GM21515 (cell line): Measurements from ENCODE around the gene PARVA.
"Not testable (repeated sequence)": the region's sequence is repeated elsewhere in the genome, so short reads cannot be mapped to it uniquely, and the experiment has no call there.

Source experiments
- ATAC-seq: cut with Tn5 transposase; IDR thresholded peaks from one replicate; pipeline ENCODE4 v1.9.1; 2021; ENCODE audit not compliant: unreplicated experiment

The PARVA gene

DNA sequence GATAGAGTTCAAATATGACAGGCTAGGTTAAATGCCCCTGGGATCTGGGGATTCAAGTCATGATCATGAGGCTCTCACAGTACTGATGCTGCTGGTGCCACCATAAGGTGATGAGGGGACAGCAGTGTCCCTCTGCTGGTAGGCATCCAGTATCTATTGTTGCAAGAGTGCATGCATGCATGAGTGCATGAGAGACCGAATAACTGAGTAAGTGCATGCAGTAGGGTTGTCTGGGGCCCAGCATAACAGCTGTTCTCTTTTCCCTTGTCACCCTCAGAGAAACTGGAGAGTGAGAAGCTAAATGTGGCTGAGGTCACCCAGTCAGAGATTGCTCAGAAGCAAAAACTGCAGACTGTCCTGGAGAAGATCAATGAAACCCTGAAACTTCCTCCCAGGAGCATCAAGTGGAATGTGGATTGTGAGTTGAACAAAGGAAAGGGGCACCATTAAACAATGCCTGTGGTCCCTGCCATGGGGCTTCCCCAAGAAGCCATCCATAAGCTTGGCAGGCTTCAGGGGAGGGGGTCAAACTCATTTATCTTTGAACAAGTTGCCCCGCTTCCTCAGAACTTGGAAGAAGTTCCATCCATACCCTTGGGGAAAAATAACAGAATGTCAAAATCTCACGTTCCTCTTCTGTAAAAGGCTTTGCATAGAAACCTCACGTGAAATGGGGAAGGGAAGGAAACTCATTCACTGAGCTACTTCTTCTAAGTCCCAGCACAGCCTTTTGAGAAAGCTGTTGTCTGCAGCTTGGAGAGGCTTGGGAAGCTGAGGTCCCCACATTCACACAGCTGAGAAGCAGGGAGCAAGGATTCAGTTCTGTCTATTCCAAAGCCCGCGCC, 119.0 kb downstream of the PARVA start:
- no peak for ATAC-seq

DNA sequence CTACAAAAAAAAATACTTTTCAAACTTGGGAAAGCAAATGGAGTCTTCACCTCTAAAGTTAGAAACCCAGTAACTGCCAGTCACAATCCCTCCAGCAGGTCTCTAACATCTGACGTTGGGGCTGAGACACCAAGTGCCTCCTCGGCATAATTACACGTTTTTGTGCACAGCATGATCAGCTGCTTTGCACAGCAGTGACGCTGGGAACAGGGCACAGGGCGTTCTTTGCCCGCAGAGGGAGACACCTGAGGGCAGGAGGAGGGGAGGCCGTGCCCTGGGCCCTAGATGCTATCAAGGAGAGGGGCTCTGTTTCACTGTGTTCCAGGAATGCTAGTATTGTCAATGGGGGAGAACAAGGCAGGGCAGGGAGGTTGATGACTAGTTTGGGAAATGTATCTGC, 120.1 kb downstream of the PARVA start:
- no peak for ATAC-seq

DNA sequence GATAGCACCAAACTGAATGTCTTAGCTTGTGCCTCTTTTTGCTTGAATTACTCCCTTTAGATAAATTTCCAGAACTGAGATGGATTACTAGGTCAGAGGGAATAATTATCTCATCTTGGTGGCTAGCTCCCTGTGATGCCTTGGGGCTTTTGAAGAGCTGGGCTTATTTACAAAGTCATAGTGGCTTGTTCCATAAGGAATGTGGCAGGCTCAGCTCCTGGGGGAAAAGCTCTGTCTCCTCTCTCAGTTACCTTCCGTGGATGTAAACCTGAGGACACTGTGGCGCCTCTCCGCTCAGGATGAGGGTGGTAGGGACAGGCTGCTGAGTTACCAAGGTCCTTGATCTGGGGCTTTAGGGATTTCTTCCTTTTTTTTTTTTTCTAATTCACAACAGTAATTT, 121.7 kb downstream of the PARVA start:
- ATAC-seq = no peak

DNA sequence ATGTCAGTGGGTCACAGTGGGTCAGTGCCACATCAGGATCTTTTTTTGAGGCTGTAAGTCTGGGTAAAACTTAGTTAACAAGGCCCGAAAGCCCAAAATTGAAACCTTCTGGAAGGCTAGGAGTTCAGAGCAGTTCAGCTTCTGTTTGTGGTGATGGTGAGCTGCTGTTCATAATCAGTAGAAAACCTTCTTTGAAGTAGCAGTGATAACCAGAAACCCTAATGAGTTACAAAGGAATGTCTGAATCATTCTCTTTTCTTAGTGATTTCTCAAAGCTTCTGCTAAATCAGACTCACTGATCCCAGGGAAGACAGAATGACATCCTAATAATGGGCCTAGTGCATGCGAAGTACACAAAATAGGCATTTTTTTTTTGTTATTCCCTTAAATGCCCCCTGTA, 124.7 kb downstream of the PARVA start:
- ATAC-seq = no peak

- no peak for ATAC-seq
Measured at GRCh38 chr11:12503039-12503484, 125.7 kb downstream of the PARVA start.

DNA sequence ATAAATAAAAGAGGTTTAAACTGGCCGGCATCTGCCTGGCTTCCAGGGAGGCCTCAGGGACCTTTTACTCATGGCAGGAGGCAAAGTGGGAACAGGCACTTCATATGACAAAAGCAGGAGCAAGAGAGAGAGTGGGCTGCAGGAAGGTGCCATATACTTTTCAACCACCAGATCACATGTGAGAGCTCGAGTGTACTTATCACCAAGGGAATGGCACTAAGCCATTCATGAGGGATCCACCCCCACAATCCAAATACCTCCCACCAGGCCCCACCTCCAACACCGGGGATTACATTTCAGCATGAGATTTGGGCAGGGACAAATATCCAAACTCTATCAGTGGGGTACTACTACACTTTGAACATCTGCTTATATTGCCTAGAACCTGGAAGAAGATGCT, 126.5 kb downstream of the PARVA start:
- ATAC-seq = no peak

DNA sequence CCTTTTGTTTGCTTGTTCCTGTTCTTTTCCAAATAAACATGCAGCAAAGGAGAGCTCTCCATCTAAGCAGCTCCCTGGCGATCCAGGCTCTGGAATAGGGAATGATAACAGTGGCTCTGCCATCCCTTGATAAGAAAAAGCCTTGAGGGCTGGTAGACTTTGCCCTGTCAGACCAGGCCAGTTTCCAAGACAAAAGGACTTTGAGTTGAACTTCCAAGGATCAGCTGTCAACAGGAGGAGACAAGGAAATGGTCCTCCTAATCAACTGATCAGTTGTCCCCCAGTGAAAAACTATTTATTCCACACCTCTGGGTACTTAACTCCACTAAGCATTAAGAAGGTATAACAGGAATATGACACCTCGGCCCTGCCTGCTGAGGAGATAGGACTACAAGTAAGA, 127.8 kb downstream of the PARVA start:
- no peak for ATAC-seq

- no peak for ATAC-seq
Measured at GRCh38 chr11:12506404-12506921, 129.1 kb downstream of the PARVA start.

DNA sequence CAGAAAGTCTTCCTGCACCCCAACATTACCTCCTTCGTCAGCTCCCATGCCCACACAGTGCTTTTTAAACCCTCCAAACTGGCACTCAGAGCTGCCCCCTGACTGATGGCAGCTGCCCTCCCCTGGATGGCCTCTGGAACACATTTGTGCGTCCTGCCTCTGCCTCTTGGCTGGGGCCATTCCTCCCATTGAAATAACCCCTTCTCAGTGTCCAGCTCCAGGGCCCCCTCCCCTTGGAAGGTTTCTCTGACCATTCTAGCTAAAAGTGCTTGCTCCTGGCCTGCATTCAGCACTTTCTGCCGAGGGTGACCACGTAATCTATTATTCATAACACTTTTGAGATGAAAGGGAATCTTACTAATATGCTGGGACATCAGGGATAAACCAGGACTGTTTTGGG, 130.0 kb downstream of the PARVA start:
- no peak for ATAC-seq

GRCh38 chr11:12508151-12508751, 130.9 kb downstream of the PARVA start:
- no peak for ATAC-seq

DNA sequence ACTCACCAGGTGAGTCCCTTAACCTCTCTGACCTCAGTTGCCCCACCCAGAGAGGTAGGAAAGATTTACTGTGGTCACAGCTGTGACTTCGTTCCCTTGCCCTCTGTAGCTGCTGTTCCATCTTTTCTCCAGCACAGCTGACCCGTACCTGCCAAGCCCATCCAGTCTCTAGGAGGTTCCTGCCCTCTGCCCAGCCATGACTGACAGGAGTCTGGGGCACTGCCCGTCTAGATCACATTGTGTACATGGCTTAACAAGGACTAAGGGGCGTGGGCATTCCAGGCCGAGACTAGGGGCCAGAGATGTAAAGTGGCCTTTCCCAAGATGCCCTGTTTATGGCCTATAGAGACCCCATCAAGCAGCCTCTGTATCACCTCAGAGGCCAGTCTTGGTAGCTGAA, 132.0 kb downstream of the PARVA start:
- no peak for ATAC-seq

DNA sequence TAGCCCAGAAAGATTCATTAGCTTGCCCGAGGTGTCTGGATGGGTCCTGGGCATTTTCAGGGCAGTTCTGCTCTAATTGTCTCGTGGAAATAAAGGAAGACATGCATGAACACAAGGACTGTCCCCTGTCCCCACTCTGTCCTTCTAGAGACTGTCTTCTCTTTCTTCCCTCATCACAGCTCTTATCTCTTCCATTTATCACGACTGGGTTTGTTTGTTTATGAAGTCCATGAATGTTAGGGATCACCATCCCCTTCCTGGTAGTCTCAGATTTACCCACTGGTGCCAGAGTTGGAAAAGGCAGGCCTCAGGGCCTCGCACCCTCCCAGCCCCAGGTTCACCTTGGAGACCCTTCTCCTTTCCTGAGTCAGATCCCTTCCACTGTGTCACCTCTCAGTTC, 134.8 kb downstream of the PARVA start:
- ATAC-seq = no peak

GRCh38 chr11:12512826-12513395, 135.5 kb downstream of the PARVA start:
- ATAC-seq = no peak

DNA sequence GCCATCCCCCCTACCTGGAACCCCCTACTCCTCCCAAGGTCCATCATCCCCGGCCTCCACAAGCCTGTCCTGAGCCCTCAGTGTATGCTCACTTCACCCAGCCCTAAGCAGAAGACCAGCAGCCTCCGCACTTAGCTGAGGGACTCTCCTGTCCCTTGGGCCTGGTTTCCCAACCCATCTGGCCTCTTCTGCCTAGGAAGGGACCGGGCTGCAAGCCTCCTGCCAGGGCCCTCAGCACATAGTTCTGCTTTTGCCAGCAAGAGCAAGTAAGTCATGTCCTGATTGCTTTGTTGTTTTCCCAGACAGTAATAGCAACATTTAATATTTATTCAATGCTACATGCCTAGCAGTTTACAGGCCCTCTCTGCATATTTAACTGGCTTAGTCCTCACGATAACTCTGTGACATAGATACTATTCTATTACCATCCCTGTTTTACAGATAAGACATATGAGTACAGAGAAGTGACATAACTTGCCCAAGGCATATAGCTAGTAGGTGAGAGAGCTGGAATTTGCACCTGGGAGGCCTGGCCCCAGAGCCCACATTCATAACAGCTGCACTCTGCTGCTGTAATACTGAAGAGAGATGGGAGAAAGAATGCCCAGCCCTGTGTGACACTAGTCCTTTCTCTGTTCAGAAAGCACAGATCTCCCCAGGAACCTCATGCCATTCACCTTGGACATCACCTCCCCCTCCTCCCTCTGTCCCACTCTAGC, 139.2 kb downstream of the PARVA start:
- ATAC-seq = no peak

DNA sequence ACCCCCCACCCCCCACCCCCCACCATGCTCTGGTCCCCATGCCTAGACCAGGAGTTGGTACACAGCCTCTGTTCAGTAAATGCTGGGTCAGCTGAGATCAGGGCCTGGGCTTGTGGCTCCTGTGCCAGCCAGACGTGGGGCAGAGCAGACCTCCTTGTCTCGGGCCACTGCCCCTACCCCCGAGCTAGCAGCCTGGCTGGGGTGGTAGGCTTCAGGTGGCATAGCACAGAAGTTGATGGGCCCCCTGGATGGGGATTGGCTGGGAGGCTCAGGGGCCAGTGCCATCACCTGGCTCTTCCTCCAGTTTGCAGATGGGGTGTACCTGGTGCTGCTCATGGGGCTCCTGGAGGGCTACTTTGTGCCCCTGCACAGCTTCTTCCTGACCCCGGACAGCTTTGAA, 139.9 kb downstream of the PARVA start:
- no peak for ATAC-seq

DNA sequence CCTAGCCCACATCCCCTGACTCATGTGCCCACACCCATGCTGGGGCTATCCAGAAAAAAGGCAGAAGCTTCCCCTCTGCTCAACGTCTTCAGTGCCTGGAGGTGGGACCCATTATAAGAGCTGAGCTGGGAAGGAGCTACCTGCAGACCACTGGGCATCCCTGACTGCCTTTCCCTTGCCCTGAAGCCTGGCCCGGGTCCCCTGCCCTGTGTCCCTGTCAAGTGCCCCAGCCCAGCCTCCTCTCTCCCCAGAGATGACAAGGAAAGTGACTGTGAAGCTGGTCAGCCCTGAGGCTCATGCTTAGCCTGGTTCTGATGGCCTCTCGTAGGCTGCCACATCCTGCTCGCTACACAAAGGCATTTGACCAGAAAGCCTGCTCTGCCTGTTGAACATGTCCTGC, 140.4 kb downstream of the PARVA start:
- ATAC-seq = no peak

DNA sequence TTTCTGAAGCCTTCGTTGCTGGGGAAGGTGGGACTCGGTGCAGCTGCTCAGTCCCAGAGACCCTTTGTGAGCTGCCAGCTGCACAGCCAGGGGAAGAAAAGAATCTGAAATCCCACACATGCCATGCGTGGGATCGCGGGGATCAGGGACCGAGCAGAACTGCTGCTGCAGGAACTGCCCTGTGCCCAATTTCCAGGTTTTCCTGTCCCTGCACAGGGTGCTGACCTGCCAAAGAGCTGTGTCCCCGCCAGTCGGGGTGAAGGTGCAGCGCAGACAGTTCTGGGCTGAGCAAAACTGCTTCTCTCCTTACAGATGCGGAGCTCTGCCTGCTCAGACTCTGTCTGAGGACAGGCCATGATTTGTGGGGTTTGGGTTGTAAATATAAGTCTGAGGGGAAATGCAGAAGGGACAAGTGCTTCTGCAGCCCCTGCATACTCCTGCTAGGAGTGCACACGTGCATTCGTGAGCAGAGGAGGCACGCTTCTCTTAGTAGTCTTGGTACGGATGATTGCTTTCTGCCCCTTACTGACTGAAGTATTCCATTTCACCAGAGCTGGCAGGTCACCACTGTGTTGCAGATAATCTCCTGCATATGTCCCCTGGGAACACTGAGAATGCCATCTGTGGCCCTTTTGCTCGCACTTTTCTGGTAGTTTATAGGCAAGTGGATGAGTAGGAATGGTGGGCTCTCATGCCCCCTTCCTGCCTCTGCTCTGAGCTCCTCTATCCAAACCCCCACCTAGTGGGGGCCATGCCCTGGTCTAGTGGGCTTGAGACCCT, 141.4 kb downstream of the PARVA start:
- ATAC-seq = no peak

- no peak for ATAC-seq
Measured at GRCh38 chr11:12520054-12520453, 142.7 kb downstream of the PARVA start.

GRCh38 chr11:12520576-12520975, 143.2 kb downstream of the PARVA start:
- not testable (repeated sequence) for ATAC-seq

- no peak for ATAC-seq
Measured at GRCh38 chr11:12523180-12523924, 146.0 kb downstream of the PARVA start.
